Activated B cell treated with CpG ODN at 0.5 μM for 24 hours (primary cell): ENCODE measurements around the gene REV3L. TPM values are rescaled to one million over a fixed set of nuclear protein-coding genes. Genes with fewer than 3 reads are reported as not detected.

Source experiments
- ATAC-seq: fragments of 200-7000 bp; cut with Tn5 transposase; one replicate; pipeline ENCODE4 v1.10.0; 2021; ENCODE audit warnings: low read depth, mild to moderate bottlenecking, moderate library complexity
- CTCF ChIA-PET: fragments of 350-600 bp; sonication (Branson Sonifier 250); formaldehyde crosslinking; loops from one replicate; lab custom pipeline; 2021; ENCODE audit warnings: antibody characterized with exemption; lab: Charles Lee
- POLR2A ChIA-PET: fragments of 350-600 bp; sonication (Branson Sonifier 250); formaldehyde crosslinking; loops from one replicate; lab custom pipeline; 2021; ENCODE audit warnings: antibody characterized with exemption; lab: Charles Lee
- DNase-seq: peaks from one replicate; pipeline ENCODE4 v3.0.0; 2022
- H3K27ac Mint-ChIP-seq: one replicate; pipeline ENCODE4 v1.8.0; 2020; ENCODE audit warnings: mixed read lengths
- H3K27me3 Mint-ChIP-seq: one replicate; pipeline ENCODE4 v1.8.0; 2021; ENCODE audit warnings: mixed read lengths
- H3K36me3 Mint-ChIP-seq: one replicate; pipeline ENCODE4 v1.8.0; 2021; ENCODE audit warnings: low read depth, mixed read lengths
- H3K4me1 Mint-ChIP-seq: one replicate; pipeline ENCODE4 v1.8.0; 2021; ENCODE audit warnings: mixed read lengths
- H3K4me3 Mint-ChIP-seq: one replicate; pipeline ENCODE4 v1.8.0; 2020; ENCODE audit warnings: mild to moderate bottlenecking, mixed read lengths
- H3K9me3 Mint-ChIP-seq: one replicate; pipeline ENCODE4 v1.8.0; 2020; ENCODE audit warnings: mixed read lengths
- intact Hi-C: fragments of 100-400 bp; cut with micrococcal nuclease; formaldehyde crosslinking; loops from one replicate; pipeline ENCODE4 v1.15.1; 2024
- total RNA-seq: library from RNA; stranded (reverse); gene quantifications from 2 replicates; pipeline ENCODE4 v1.2.3, GENCODE V29; 2022
- TF ChIP-seq, protein P1 (sequence below): fragments of 200-600 bp; IDR thresholded peaks from one replicate; pipeline ENCODE4 v1.8.0; 2022; ENCODE audit warnings: antibody characterized with exemption, mild to moderate bottlenecking

REV3L gene
- total RNA-seq, 1 donor from 2014 or later = 20.0 TPM

DNA sequence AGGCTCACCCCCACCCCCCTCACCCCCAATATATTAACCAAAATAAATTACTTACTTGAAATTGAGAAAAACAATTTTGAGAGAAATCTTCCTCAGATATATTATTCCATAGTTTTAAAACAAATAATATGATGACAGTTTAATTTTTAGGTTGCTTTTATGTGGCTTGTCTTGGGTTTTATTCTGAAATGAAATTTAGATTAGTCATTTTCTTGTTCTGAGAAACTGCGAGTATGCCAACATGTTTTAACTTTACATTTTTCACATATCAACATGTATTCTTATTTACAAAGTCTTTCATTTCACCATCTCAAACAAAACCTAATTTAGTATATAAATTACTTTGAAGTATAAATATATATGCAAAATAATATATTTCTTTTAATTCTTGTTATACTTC, 11.1 kb downstream of the REV3L start:
- Mint-ChIP-seq H3K4me3 (no peak overlapping the region), H3K4me1 (peaks cover 9% of the 10 kb centered on the region), H3K27me3 (no peaks in the 10 kb centered on the region), H3K27ac (no peak overlapping the region), H3K36me3 (peaks cover 10% of the 10 kb centered on the region), H3K9me3 (no peaks in the 10 kb centered on the region)
- ChIA-PET POLR2A (interaction anchor here (0.6 kb wide), 1 partner anchor 108 kb away, joined by 3 read pairs; no protein-coding TSS in a partner anchor), CTCF (no interaction called here)
- TF ChIP-seq, protein P1, sequence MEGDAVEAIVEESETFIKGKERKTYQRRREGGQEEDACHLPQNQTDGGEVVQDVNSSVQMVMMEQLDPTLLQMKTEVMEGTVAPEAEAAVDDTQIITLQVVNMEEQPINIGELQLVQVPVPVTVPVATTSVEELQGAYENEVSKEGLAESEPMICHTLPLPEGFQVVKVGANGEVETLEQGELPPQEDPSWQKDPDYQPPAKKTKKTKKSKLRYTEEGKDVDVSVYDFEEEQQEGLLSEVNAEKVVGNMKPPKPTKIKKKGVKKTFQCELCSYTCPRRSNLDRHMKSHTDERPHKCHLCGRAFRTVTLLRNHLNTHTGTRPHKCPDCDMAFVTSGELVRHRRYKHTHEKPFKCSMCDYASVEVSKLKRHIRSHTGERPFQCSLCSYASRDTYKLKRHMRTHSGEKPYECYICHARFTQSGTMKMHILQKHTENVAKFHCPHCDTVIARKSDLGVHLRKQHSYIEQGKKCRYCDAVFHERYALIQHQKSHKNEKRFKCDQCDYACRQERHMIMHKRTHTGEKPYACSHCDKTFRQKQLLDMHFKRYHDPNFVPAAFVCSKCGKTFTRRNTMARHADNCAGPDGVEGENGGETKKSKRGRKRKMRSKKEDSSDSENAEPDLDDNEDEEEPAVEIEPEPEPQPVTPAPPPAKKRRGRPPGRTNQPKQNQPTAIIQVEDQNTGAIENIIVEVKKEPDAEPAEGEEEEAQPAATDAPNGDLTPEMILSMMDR = no peak
- no peak for ATAC-seq
- intact Hi-C loops = no loop called here
- no peak for DNase-seq

DNA sequence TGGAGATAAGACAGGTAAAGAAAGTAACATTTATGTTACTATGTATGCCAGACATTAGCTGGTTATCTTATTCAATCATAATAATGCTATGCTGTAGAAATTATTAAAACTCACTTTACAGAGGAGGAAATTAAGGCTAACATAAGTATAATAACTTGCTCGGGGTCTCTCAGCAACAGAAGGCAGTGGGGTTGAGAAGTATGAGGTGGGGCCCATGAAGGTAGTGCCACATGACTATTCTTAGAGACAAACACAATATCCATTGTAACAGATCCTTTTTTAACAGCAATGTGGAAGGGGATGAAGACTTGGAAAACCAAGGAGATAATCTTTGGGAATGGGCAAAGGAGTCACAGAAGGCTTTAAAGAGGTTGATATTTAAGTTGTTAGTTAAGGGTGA, 11.5 kb downstream of the REV3L start:
- DNase-seq (no peak), ATAC-seq (no peak)
- H3K36me3 Mint-ChIP-seq = peaks cover 10% of the 10 kb centered on the region
- TF ChIP-seq, protein P1 = no peak
- peaks cover 8% of the 10 kb centered on the region for H3K4me1 Mint-ChIP-seq
- H3K27ac Mint-ChIP-seq = no peak overlapping the region
- H3K27me3 Mint-ChIP-seq = no peaks in the 10 kb centered on the region
- no peaks in the 10 kb centered on the region for H3K9me3 Mint-ChIP-seq
- ChIA-PET CTCF (no interaction called here), POLR2A (no interaction called here)
- intact Hi-C loops = no loop called here
- H3K4me3 Mint-ChIP-seq = no peak overlapping the region

DNA sequence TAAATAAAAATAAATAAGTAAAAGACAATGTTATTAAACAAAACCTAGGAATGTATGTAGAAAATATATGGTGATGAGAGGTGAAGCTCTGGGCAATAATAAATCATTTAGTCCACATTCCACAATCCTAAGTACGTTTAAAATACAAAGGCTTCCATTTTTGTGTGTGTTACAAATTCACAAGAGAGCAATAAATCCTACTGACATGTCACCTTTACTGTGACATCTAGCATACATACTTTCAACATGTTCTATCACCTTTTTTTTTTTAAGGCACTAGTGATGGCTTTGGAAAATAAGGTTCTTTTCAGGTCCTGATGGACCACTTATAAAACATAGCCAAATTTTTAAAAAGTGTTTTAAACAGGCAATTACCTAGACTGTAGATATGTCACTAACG, 12.0 kb downstream of the REV3L start:
- ChIA-PET POLR2A (no interaction called here), CTCF (no interaction called here)
- TF ChIP-seq, protein P1 = no peak
- Mint-ChIP-seq H3K27me3 (no peaks in the 10 kb centered on the region), H3K36me3 (peaks cover 10% of the 10 kb centered on the region), H3K27ac (no peak overlapping the region), H3K4me3 (no peak overlapping the region), H3K4me1 (peaks cover 8% of the 10 kb centered on the region), H3K9me3 (no peaks in the 10 kb centered on the region)
- no peak for DNase-seq
- intact Hi-C loops = no loop called here
- no peak for ATAC-seq

DNA sequence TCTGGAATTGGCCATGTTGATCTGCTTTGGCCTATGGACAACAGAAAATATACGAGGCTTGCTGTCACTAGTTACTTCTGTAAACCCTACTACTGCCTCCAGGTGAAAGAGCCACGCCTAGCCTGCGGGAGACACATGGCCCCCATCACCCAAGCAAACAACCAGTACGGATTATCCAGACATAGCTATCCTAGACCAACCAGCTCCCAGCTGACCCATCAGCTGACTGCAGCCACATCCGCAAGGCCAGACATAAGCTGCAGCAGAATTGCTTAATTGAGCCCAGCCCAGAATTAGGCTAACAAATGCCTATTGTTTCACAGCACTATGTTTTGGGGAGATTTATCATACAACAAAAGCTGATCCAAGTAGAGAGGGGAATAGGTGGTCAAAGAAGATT, 13.5 kb downstream of the REV3L start:
- peaks cover 10% of the 10 kb centered on the region for H3K36me3 Mint-ChIP-seq
- TF ChIP-seq, protein P1 = no peak
- no peaks in the 10 kb centered on the region for H3K27me3 Mint-ChIP-seq
- ChIA-PET POLR2A (no interaction called here), CTCF (no interaction called here)
- H3K4me3 Mint-ChIP-seq = no peak overlapping the region
- peaks cover 8% of the 10 kb centered on the region for H3K4me1 Mint-ChIP-seq
- ATAC-seq (no peak), DNase-seq (no peak)
- H3K27ac Mint-ChIP-seq = no peak overlapping the region
- no peaks in the 10 kb centered on the region for H3K9me3 Mint-ChIP-seq
- intact Hi-C loops = no loop called here

DNA sequence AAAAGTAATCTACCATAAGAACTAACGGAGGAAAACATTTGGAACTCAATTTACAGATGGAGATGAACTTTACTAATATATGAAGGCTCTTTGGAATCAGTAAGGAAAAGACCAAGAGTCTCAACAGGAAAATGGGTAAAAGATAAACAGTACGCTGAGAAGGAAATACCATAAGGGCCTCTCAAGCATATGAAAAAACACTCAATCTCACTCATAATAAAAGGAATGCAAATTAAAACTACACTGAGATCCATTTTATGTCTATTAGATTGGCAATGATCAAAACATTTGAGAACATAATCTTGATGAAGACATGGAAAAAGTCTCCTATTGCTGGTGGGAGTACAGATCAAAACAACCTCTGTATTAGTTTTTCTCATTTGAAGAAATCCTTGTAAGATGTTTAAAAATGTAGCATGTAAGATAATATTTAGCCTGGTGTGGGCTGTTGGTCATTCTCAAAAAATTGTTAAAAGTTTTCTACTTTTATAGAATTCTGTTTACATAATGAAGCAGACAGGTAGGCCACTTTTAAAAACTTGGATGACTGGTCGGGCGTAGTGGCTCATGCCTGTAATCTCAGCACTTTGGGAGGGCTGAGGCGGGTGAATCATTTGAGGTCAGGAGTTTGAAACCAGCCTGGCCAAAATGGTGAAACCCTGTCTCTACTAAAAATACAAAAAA, 14.5 kb downstream of the REV3L start:
- ChIA-PET CTCF (no interaction called here), POLR2A (no interaction called here)
- no peaks in the 10 kb centered on the region for H3K27me3 Mint-ChIP-seq
- DNase-seq (no peak), ATAC-seq (no peak)
- intact Hi-C loops = no loop called here
- no peaks in the 10 kb centered on the region for H3K9me3 Mint-ChIP-seq
- H3K4me1 Mint-ChIP-seq = peaks cover 8% of the 10 kb centered on the region
- no peak overlapping the region for H3K4me3 Mint-ChIP-seq
- H3K27ac Mint-ChIP-seq = no peak overlapping the region
- TF ChIP-seq, protein P1 = no peak
- peaks cover 10% of the 10 kb centered on the region for H3K36me3 Mint-ChIP-seq
